Measurements from ENCODE around the gene OR5K1. TPM values are rescaled to one million over a fixed set of nuclear protein-coding genes. Genes with fewer than 3 reads are reported as not detected.

The OR5K1 gene
- total RNA-seq, 1 donor from 2014 or later = not detected

DNA sequence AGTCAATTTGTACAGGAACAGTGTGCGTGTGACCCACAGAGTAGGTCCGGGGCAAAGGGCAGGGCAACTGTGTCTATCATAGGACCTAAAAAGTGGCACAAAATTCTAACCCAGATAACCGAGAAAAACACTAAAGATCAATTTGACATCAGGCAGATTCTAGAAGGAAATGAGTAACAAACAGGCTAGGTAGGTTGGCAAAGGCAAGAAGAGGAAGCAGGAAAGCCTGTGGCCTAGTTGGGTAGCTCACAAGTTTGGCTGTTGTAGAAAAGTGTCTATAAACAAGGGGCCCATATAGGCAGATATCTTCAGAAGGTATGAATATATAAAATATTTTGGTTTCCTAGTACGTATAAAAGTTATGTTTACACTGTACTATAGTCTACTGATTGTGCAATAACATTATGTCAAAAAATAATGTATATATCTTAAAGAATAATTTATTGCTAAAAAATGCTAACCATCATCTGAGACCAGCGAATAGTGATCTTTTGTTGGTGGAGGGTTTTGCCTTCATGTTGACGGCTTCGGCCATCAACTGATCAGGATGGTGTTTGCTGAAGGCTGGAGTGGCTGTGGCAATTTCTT is 13.3 kb upstream of the OR5K1 start:
- TF ChIP-seq CTCF (conservative IDR thresholded peaks at IDR 0.05) = no peak
- DNase-seq (ENCODE audit: extremely low spot score, unreplicated experiment) = no peak
- no peaks in the 10 kb centered on the region for H3K36me3 Mint-ChIP-seq

GRCh38 chr3:98450372-98450771 is 12.6 kb upstream of the OR5K1 start:
- Mint-ChIP-seq H3K4me1 (ENCODE audit: unreplicated experiment) (no peaks in the 10 kb centered on the region), H3K4me3 (no peak overlapping the region), H3K36me3 (no peaks in the 10 kb centered on the region), H3K27ac (no peak overlapping the region), H3K27me3 (no peaks in the 10 kb centered on the region), H3K9me3 (no peaks in the 10 kb centered on the region)
- no peak for TF ChIP-seq CTCF (conservative IDR thresholded peaks at IDR 0.05)
- DNase-seq (ENCODE audit: extremely low spot score, unreplicated experiment) = no peak

More for the DNA sequence above, 13.3 kb upstream of the OR5K1 start:
- Mint-ChIP-seq H3K27ac (no peak overlapping the region), H3K4me3 (no peak overlapping the region), H3K27me3 (no peaks in the 10 kb centered on the region), H3K9me3 (no peaks in the 10 kb centered on the region), H3K4me1 (ENCODE audit: unreplicated experiment) (no peaks in the 10 kb centered on the region)

DNA sequence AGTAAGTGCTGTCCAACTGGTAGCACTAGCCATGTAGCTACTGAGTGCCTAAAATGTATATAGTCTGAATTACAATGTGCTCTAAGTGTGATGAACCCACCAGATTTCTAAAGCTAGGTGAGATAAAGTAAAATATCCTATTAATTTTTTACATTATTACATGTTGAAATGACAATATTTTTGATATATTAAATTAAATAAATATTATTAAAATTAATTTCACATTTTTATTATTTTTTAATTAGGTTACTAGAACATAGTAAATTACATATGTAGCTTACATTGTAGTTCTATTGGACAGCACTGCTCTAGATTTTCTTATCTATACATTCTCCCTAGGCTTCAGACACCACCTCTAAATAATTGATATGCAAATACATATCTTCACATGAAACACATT is 9.2 kb upstream of the OR5K1 start:
- Mint-ChIP-seq H3K4me3 (no peak overlapping the region), H3K27ac (no peak overlapping the region), H3K4me1 (ENCODE audit: unreplicated experiment) (no peaks in the 10 kb centered on the region), H3K36me3 (no peaks in the 10 kb centered on the region), H3K27me3 (no peaks in the 10 kb centered on the region), H3K9me3 (no peaks in the 10 kb centered on the region)
- TF ChIP-seq CTCF (conservative IDR thresholded peaks at IDR 0.05) = no peak
- no peak for DNase-seq (ENCODE audit: extremely low spot score, unreplicated experiment)

GRCh38 chr3:98454929-98455328 is 8.1 kb upstream of the OR5K1 start:
- no peak for TF ChIP-seq CTCF (conservative IDR thresholded peaks at IDR 0.05)
- no peak overlapping the region for H3K27ac Mint-ChIP-seq
- H3K4me3 Mint-ChIP-seq = no peak overlapping the region
- no peak for DNase-seq (ENCODE audit: extremely low spot score, unreplicated experiment)
- no peaks in the 10 kb centered on the region for H3K27me3 Mint-ChIP-seq
- no peaks in the 10 kb centered on the region for H3K4me1 Mint-ChIP-seq (ENCODE audit: unreplicated experiment)
- H3K36me3 Mint-ChIP-seq = no peaks in the 10 kb centered on the region
- H3K9me3 Mint-ChIP-seq = no peaks in the 10 kb centered on the region

- DNase-seq (ENCODE audit: extremely low spot score, unreplicated experiment) = no peak
- H3K4me1 Mint-ChIP-seq (ENCODE audit: unreplicated experiment) = no peaks in the 10 kb centered on the region
- TF ChIP-seq CTCF (conservative IDR thresholded peaks at IDR 0.05) = no peak
- H3K27me3 Mint-ChIP-seq = no peaks in the 10 kb centered on the region
- H3K4me3 Mint-ChIP-seq = no peak overlapping the region
- no peaks in the 10 kb centered on the region for H3K36me3 Mint-ChIP-seq
- no peak overlapping the region for H3K27ac Mint-ChIP-seq
- no peaks in the 10 kb centered on the region for H3K9me3 Mint-ChIP-seq
These were observed 5.5 kb upstream of the OR5K1 start for GRCh38 chr3:98457543-98457942.

GRCh38 chr3:98460220-98460619 is 2.8 kb upstream of the OR5K1 start:
- Mint-ChIP-seq H3K4me3 (no peak overlapping the region), H3K36me3 (no peaks in the 10 kb centered on the region), H3K27ac (no peak overlapping the region), H3K4me1 (ENCODE audit: unreplicated experiment) (no peaks in the 10 kb centered on the region), H3K9me3 (no peaks in the 10 kb centered on the region), H3K27me3 (no peaks in the 10 kb centered on the region)
- DNase-seq (ENCODE audit: extremely low spot score, unreplicated experiment) = no peak
- TF ChIP-seq CTCF (conservative IDR thresholded peaks at IDR 0.05) = no peak
